GM18511 (cell line): Measurements from ENCODE around the gene HS3ST3A1.

Source experiments
- ATAC-seq: cut with Tn5 transposase; IDR thresholded peaks from one replicate; pipeline ENCODE4 v1.9.1; 2021; ENCODE audit warnings: mild to moderate bottlenecking, moderate library complexity; ENCODE audit not compliant: unreplicated experiment

HS3ST3A1 gene

GRCh38 chr17:13541032-13541480 lies 60.7 kb downstream of the HS3ST3A1 start:
- no peak for ATAC-seq

GRCh38 chr17:13540546-13540945 lies 61.2 kb downstream of the HS3ST3A1 start:
- ATAC-seq, result no peak

GRCh38 chr17:13539421-13539820 lies 62.3 kb downstream of the HS3ST3A1 start:
- ATAC-seq, result no peak

GRCh38 chr17:13538841-13539411 lies 62.8 kb downstream of the HS3ST3A1 start:
- no peak for ATAC-seq

GRCh38 chr17:13537871-13538643 lies 63.7 kb downstream of the HS3ST3A1 start:
- no peak for ATAC-seq

- ATAC-seq, result no peak
Measured at GRCh38 chr17:13537167-13537731, 64.5 kb downstream of the HS3ST3A1 start.

GRCh38 chr17:13534946-13535345 lies 66.8 kb downstream of the HS3ST3A1 start:
- ATAC-seq, result no peak

- ATAC-seq, result no peak
Measured at GRCh38 chr17:13531721-13532120, 70.0 kb downstream of the HS3ST3A1 start.

- ATAC-seq, result no peak
Measured at GRCh38 chr17:13525876-13526275, 75.9 kb downstream of the HS3ST3A1 start.

GRCh38 chr17:13523164-13523563 lies 78.6 kb downstream of the HS3ST3A1 start:
- no peak for ATAC-seq

GRCh38 chr17:13522749-13523148 lies 79.0 kb downstream of the HS3ST3A1 start:
- no peak for ATAC-seq

GRCh38 chr17:13521784-13522183 lies 79.9 kb downstream of the HS3ST3A1 start:
- ATAC-seq, result no peak

GRCh38 chr17:13520899-13521572 lies 80.7 kb downstream of the HS3ST3A1 start:
- ATAC-seq, result no peak

GRCh38 chr17:13518261-13519000 lies 83.3 kb downstream of the HS3ST3A1 start:
- ATAC-seq, result no peak

GRCh38 chr17:13513039-13513405 lies 88.7 kb downstream of the HS3ST3A1 start:
- ATAC-seq, result no peak

GRCh38 chr17:13510062-13510461 lies 91.7 kb downstream of the HS3ST3A1 start:
- no peak for ATAC-seq

- no peak for ATAC-seq
Measured at GRCh38 chr17:13509527-13509926, 92.2 kb downstream of the HS3ST3A1 start.

GRCh38 chr17:13508896-13509295 lies 92.8 kb downstream of the HS3ST3A1 start:
- no peak for ATAC-seq

- no peak for ATAC-seq
Measured at GRCh38 chr17:13503526-13503925, 98.2 kb downstream of the HS3ST3A1 start.

GRCh38 chr17:13502263-13502662 lies 99.5 kb downstream of the HS3ST3A1 start:
- no peak for ATAC-seq

GRCh38 chr17:13500947-13501346 lies 100.8 kb downstream of the HS3ST3A1 start:
- no peak for ATAC-seq
